ENCODE results near the gene SCGB3A2. TPM values are rescaled to one million over a fixed set of nuclear protein-coding genes. Genes with fewer than 3 reads are reported as not detected.

SCGB3A2 gene
- total and polyA plus RNA-seq, 10 donors: 0.67 TPM; not detected in 9

GRCh38 chr5:147893820-147894219, 15.3 kb downstream of the SCGB3A2 start:
- no peaks in the 10 kb centered on the region for H3K4me1 ChIP-seq
- TF ChIP-seq CTCF (IDR thresholded peaks at IDR 0.05 in 8 of 11, conservative IDR thresholded peaks at IDR 0.05 in 3 of 11): no peak
- no peak for TF ChIP-seq POLR2A (IDR thresholded peaks at IDR 0.05)
- TF ChIP-seq POLR2AphosphoS5 (IDR thresholded peaks at IDR 0.05): no peak
- H3K36me3 ChIP-seq: no peaks in the 10 kb centered on the region
- DNase-seq: no peak
- intact Hi-C loops (cut with DNase I; ENCODE audit: low total_unique reads): no loop called here
- no peak overlapping the region for H3K4me3 ChIP-seq
- peaks cover 0 to 14% (median 0%) of the 10 kb centered on the region in 7 donors for H3K27me3 ChIP-seq (replicated peaks in 1 of 7)
- WGBS, 5 donors: 14 to 28% (median 18%) methylated on average over 2 of the region's 2 CpGs
- no peak overlapping the region for H3K27ac ChIP-seq
- H3K9me3 ChIP-seq: no peaks in the 10 kb centered on the region

GRCh38 chr5:147895864-147896263, 17.4 kb downstream of the SCGB3A2 start:
- no peak overlapping the region for H3K4me3 ChIP-seq
- peaks cover 0 to 14% (median 0%) of the 10 kb centered on the region in 7 donors for H3K27me3 ChIP-seq (replicated peaks in 1 of 7)
- intact Hi-C loops (cut with DNase I; ENCODE audit: low total_unique reads): no loop called here
- H3K27ac ChIP-seq: no peak overlapping the region
- no peaks in the 10 kb centered on the region for H3K4me1 ChIP-seq
- no peaks in the 10 kb centered on the region for H3K36me3 ChIP-seq
- TF ChIP-seq POLR2AphosphoS5 (IDR thresholded peaks at IDR 0.05): no peak
- no peak for TF ChIP-seq CTCF (IDR thresholded peaks at IDR 0.05 in 8 of 11, conservative IDR thresholded peaks at IDR 0.05 in 3 of 11)
- no peak for TF ChIP-seq POLR2A (IDR thresholded peaks at IDR 0.05)
- WGBS, 5 donors: 87 to 97% (median 88%) methylated on average over 1 of the region's 1 CpG
- H3K9me3 ChIP-seq: no peaks in the 10 kb centered on the region
- DNase-seq: no peak

- Histone ChIP-seq H3K9me3 (no peaks in the 10 kb centered on the region), H3K4me3 (no peak overlapping the region), H3K27me3 (replicated peaks in 1 of 7) (peaks cover 0 to 6% (median 0%) of the 10 kb centered on the region in 7 donors), H3K4me1 (no peaks in the 10 kb centered on the region), H3K27ac (no peak overlapping the region), H3K36me3 (no peaks in the 10 kb centered on the region)
- TF ChIP-seq CTCF (IDR thresholded peaks at IDR 0.05 in 8 of 11, conservative IDR thresholded peaks at IDR 0.05 in 3 of 11) (no peak), POLR2A (IDR thresholded peaks at IDR 0.05) (no peak), POLR2AphosphoS5 (IDR thresholded peaks at IDR 0.05) (no peak)
- WGBS, 5 donors: 80 to 90% (median 88%) methylated on average over 3 of the region's 3 CpGs
- no peak for DNase-seq
- intact Hi-C loops (cut with DNase I; ENCODE audit: low total_unique reads): no loop called here
Observed at GRCh38 chr5:147898875-147899401, 20.4 kb downstream of the SCGB3A2 start.

GRCh38 chr5:147901599-147902039, 23.1 kb downstream of the SCGB3A2 start:
- H3K4me3 ChIP-seq: no peak overlapping the region
- no peaks in the 10 kb centered on the region for H3K9me3 ChIP-seq
- H3K4me1 ChIP-seq: no peaks in the 10 kb centered on the region
- intact Hi-C loops (cut with DNase I; ENCODE audit: low total_unique reads): no loop called here
- 74 to 86% (median 81%) methylated on average over 12 of the region's 12 CpGs for WGBS, 5 donors
- TF ChIP-seq POLR2AphosphoS5 (IDR thresholded peaks at IDR 0.05): no peak
- TF ChIP-seq POLR2A (IDR thresholded peaks at IDR 0.05): no peak
- TF ChIP-seq CTCF (IDR thresholded peaks at IDR 0.05 in 8 of 11, conservative IDR thresholded peaks at IDR 0.05 in 3 of 11): no peak
- DNase-seq: no peak
- no peak overlapping the region for H3K27ac ChIP-seq
- no peaks in the 10 kb centered on the region for H3K36me3 ChIP-seq
- H3K27me3 ChIP-seq (replicated peaks in 1 of 7): no peaks in the 10 kb centered on the region
